ENCODE results near the gene HECTD1. TPM values are rescaled to one million over a fixed set of nuclear protein-coding genes. Genes with fewer than 3 reads are reported as not detected.
A peak's percentile ranks its signal among the peaks of the same experiment; 100 is the strongest.
"Not testable (repeated sequence)": the region's sequence is repeated elsewhere in the genome, so short reads cannot be mapped to it uniquely, and the experiment has no call there.

Gene HECTD1
- total RNA-seq, 1 donor from 2014 or later = 114 TPM

- H3K4me3 Mint-ChIP-seq (ENCODE audit: low read depth) = no peak overlapping the region
- DNase-seq (ENCODE audit: low spot score) = no peak
- intact Hi-C loops (cut with micrococcal nuclease) = loop anchor here (2.0 to 10.0 kb wide), 2 partner anchors 360 to 646 kb away; partner anchors contain the start of genes G2E3 and NUBPL
- peaks cover 72% of the 10 kb centered on the region for H3K36me3 Mint-ChIP-seq (ENCODE audit: low read depth)
- H3K27ac Mint-ChIP-seq = no peak overlapping the region
- peaks cover 39% of the 10 kb centered on the region for H3K4me1 Mint-ChIP-seq (ENCODE audit: low read depth)
- no peaks in the 10 kb centered on the region for H3K27me3 Mint-ChIP-seq (ENCODE audit: low read depth)
- H3K9me3 Mint-ChIP-seq = no peaks in the 10 kb centered on the region
Measured at GRCh38 chr14:31201111-31201510, 6.5 kb downstream of the HECTD1 start.

GRCh38 chr14:31200702-31200990 lies 6.9 kb downstream of the HECTD1 start:
- H3K27ac Mint-ChIP-seq = no peak overlapping the region
- DNase-seq (ENCODE audit: low spot score) = no peak
- peaks cover 68% of the 10 kb centered on the region for H3K36me3 Mint-ChIP-seq (ENCODE audit: low read depth)
- no peak overlapping the region for H3K4me3 Mint-ChIP-seq (ENCODE audit: low read depth)
- no peaks in the 10 kb centered on the region for H3K9me3 Mint-ChIP-seq
- intact Hi-C loops (cut with micrococcal nuclease) = loop anchor here (2.0 to 10.0 kb wide), 2 partner anchors 360 to 646 kb away; partner anchors contain the start of genes G2E3 and NUBPL
- H3K4me1 Mint-ChIP-seq (ENCODE audit: low read depth) = peaks cover 35% of the 10 kb centered on the region
- H3K27me3 Mint-ChIP-seq (ENCODE audit: low read depth) = no peaks in the 10 kb centered on the region

- H3K4me3 Mint-ChIP-seq (ENCODE audit: low read depth) = no peak overlapping the region
- no peaks in the 10 kb centered on the region for H3K9me3 Mint-ChIP-seq
- peaks cover 34% of the 10 kb centered on the region for H3K4me1 Mint-ChIP-seq (ENCODE audit: low read depth)
- peaks cover 54% of the 10 kb centered on the region for H3K36me3 Mint-ChIP-seq (ENCODE audit: low read depth)
- DNase-seq (ENCODE audit: low spot score) = no peak
- H3K27me3 Mint-ChIP-seq (ENCODE audit: low read depth) = no peaks in the 10 kb centered on the region
- H3K27ac Mint-ChIP-seq = peak overlapping the region; percentile 40
- intact Hi-C loops (cut with micrococcal nuclease) = loop anchor here (1.0 kb wide), 1 partner anchor 8 kb away; no protein-coding TSS in a partner anchor
Measured at GRCh38 chr14:31197671-31198070, 9.9 kb downstream of the HECTD1 start.

GRCh38 chr14:31196839-31197492 lies 10.6 kb downstream of the HECTD1 start:
- intact Hi-C loops (cut with micrococcal nuclease) = loop anchor here (1.0 kb wide), 1 partner anchor 8 kb away; no protein-coding TSS in a partner anchor
- H3K27me3 Mint-ChIP-seq (ENCODE audit: low read depth) = no peaks in the 10 kb centered on the region
- no peak overlapping the region for H3K4me3 Mint-ChIP-seq (ENCODE audit: low read depth)
- H3K9me3 Mint-ChIP-seq = no peaks in the 10 kb centered on the region
- H3K4me1 Mint-ChIP-seq (ENCODE audit: low read depth) = peaks cover 34% of the 10 kb centered on the region
- H3K36me3 Mint-ChIP-seq (ENCODE audit: low read depth) = peaks cover 55% of the 10 kb centered on the region
- H3K27ac Mint-ChIP-seq = peak overlapping the region; percentile 40
- no peak for DNase-seq (ENCODE audit: low spot score)

DNA sequence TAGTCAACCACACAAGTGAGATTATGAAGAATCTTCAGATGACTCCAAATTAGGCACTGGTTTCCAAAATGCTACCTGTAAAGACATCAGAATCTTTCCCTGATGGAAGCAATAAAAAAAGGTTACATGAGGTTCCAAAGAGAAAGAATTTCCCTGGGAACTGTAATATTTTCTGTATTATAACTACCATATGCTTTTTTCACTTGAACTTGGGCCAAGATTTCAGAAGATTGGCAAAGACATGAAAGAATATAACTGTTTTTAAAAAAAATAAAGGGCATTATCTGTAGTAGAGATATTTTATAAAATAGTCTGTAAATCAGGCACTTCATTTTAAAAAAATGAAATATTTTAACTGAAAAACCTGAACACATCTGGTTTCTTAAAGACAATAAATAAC lies 12.9 kb downstream of the HECTD1 start:
- peaks cover 64% of the 10 kb centered on the region for H3K36me3 Mint-ChIP-seq (ENCODE audit: low read depth)
- H3K4me3 Mint-ChIP-seq (ENCODE audit: low read depth) = no peak overlapping the region
- intact Hi-C loops (cut with micrococcal nuclease) = no loop called here
- no peaks in the 10 kb centered on the region for H3K9me3 Mint-ChIP-seq
- no peaks in the 10 kb centered on the region for H3K27me3 Mint-ChIP-seq (ENCODE audit: low read depth)
- H3K27ac Mint-ChIP-seq = no peak overlapping the region
- no peak for DNase-seq (ENCODE audit: low spot score)
- peaks cover 24% of the 10 kb centered on the region for H3K4me1 Mint-ChIP-seq (ENCODE audit: low read depth)

GRCh38 chr14:31194095-31194494 lies 13.5 kb downstream of the HECTD1 start:
- Mint-ChIP-seq H3K27ac (peak overlapping the region; percentile 44), H3K9me3 (no peaks in the 10 kb centered on the region), H3K36me3 (ENCODE audit: low read depth) (peaks cover 61% of the 10 kb centered on the region), H3K27me3 (ENCODE audit: low read depth) (no peaks in the 10 kb centered on the region), H3K4me1 (ENCODE audit: low read depth) (peaks cover 24% of the 10 kb centered on the region), H3K4me3 (ENCODE audit: low read depth) (no peak overlapping the region)
- intact Hi-C loops (cut with micrococcal nuclease) = no loop called here
- no peak for DNase-seq (ENCODE audit: low spot score)

GRCh38 chr14:31192544-31192943 lies 15.0 kb downstream of the HECTD1 start:
- H3K27me3 Mint-ChIP-seq (ENCODE audit: low read depth); H3K27ac Mint-ChIP-seq; intact Hi-C loops (cut with micrococcal nuclease); H3K4me3 Mint-ChIP-seq (ENCODE audit: low read depth); H3K9me3 Mint-ChIP-seq; DNase-seq (ENCODE audit: low spot score): not testable (repeated sequence)
- peaks cover 51% of the 10 kb centered on the region for H3K36me3 Mint-ChIP-seq (ENCODE audit: low read depth)
- H3K4me1 Mint-ChIP-seq (ENCODE audit: low read depth) = peaks cover 22% of the 10 kb centered on the region

- intact Hi-C loops (cut with micrococcal nuclease) = no loop called here
- no peak overlapping the region for H3K27ac Mint-ChIP-seq
- H3K9me3 Mint-ChIP-seq = no peaks in the 10 kb centered on the region
- peaks cover 46% of the 10 kb centered on the region for H3K36me3 Mint-ChIP-seq (ENCODE audit: low read depth)
- H3K4me1 Mint-ChIP-seq (ENCODE audit: low read depth) = peaks cover 17% of the 10 kb centered on the region
- no peak for DNase-seq (ENCODE audit: low spot score)
- no peak overlapping the region for H3K4me3 Mint-ChIP-seq (ENCODE audit: low read depth)
- H3K27me3 Mint-ChIP-seq (ENCODE audit: low read depth) = no peaks in the 10 kb centered on the region
Measured at GRCh38 chr14:31190717-31191263, 16.8 kb downstream of the HECTD1 start.

DNA sequence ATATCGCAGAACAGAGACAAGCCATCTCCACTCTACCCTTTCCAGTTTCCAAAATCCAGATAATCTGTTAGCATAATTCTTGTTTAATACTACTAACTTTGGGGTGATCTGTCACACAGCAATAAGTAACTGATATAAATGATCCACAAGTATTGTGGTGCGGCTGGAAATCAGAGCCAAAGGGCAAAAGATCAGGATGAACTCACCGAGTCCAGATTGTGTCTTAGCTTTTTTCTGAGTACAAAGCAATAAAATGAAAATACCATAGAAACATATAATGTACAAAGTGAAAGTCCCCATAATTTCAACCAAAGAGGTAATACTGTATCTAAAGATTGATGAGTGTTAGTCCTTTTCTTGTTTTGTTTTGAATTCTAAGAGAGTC lies 17.4 kb downstream of the HECTD1 start:
- Mint-ChIP-seq H3K9me3 (no peaks in the 10 kb centered on the region), H3K36me3 (ENCODE audit: low read depth) (peaks cover 49% of the 10 kb centered on the region), H3K27me3 (ENCODE audit: low read depth) (no peaks in the 10 kb centered on the region), H3K27ac (no peak overlapping the region), H3K4me3 (ENCODE audit: low read depth) (no peak overlapping the region), H3K4me1 (ENCODE audit: low read depth) (peaks cover 17% of the 10 kb centered on the region)
- intact Hi-C loops (cut with micrococcal nuclease) = no loop called here
- DNase-seq (ENCODE audit: low spot score) = no peak

- H3K4me3 Mint-ChIP-seq (ENCODE audit: low read depth) = no peak overlapping the region
- no peak overlapping the region for H3K27ac Mint-ChIP-seq
- H3K9me3 Mint-ChIP-seq = no peaks in the 10 kb centered on the region
- no peaks in the 10 kb centered on the region for H3K27me3 Mint-ChIP-seq (ENCODE audit: low read depth)
- DNase-seq (ENCODE audit: low spot score) = no peak
- intact Hi-C loops (cut with micrococcal nuclease) = no loop called here
- H3K36me3 Mint-ChIP-seq (ENCODE audit: low read depth) = peaks cover 51% of the 10 kb centered on the region
- peaks cover 12% of the 10 kb centered on the region for H3K4me1 Mint-ChIP-seq (ENCODE audit: low read depth)
Measured at GRCh38 chr14:31189346-31190218, 18.0 kb downstream of the HECTD1 start.

- peak overlapping the region; percentile 1 for H3K27ac Mint-ChIP-seq
- H3K4me1 Mint-ChIP-seq (ENCODE audit: low read depth) = peaks cover 9% of the 10 kb centered on the region
- no peak for DNase-seq (ENCODE audit: low spot score)
- intact Hi-C loops (cut with micrococcal nuclease) = no loop called here
- peaks cover 47% of the 10 kb centered on the region for H3K36me3 Mint-ChIP-seq (ENCODE audit: low read depth)
- H3K4me3 Mint-ChIP-seq (ENCODE audit: low read depth) = no peak overlapping the region
- H3K9me3 Mint-ChIP-seq = no peaks in the 10 kb centered on the region
- no peaks in the 10 kb centered on the region for H3K27me3 Mint-ChIP-seq (ENCODE audit: low read depth)
Measured at GRCh38 chr14:31188744-31189143, 18.8 kb downstream of the HECTD1 start.

DNA sequence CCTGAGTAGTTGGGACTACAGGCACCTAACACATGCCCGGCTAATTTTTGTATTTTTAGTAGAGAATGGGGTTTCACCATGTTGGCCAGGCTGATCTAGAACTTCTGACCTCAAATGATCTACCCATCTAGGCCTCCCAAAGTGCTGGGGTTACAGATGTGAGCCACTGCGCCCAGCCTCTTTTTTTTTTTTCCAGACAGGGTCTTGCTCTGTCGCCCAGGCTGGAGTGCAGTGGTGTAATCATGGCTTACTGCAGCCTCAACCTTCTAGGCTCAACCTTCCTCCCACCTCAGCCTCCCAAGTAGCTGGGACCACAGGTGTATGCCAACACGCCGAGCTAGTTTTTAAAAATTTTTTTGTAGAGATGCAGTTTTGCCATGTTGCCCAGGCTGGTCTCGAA lies 25.6 kb downstream of the HECTD1 start:
- H3K27ac Mint-ChIP-seq; DNase-seq (ENCODE audit: low spot score); H3K4me3 Mint-ChIP-seq (ENCODE audit: low read depth); H3K4me1 Mint-ChIP-seq (ENCODE audit: low read depth); H3K9me3 Mint-ChIP-seq; intact Hi-C loops (cut with micrococcal nuclease); H3K27me3 Mint-ChIP-seq (ENCODE audit: low read depth): not testable (repeated sequence)
- peaks cover 23% of the 10 kb centered on the region for H3K36me3 Mint-ChIP-seq (ENCODE audit: low read depth)

DNA sequence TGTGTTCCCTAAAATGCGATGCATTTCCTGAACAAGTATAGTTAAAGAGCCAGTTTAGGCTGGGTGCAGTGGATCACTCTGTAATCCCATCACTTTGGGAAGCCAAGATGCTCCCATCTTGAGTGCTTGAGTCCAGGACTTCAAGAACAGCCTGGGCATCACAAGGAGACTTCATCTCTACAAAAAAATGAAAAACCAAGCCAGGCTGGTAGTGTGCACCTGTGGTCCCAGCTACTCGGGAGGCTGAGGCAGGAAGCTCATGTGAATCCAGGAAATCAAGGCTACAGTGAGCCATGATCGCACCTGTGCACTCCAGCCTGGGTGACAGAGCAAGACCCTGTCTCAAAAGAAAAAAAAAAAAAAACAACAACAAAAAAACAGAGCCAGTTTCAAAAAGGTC lies 26.3 kb downstream of the HECTD1 start:
- H3K27ac Mint-ChIP-seq = no peak overlapping the region
- intact Hi-C loops (cut with micrococcal nuclease) = no loop called here
- H3K4me3 Mint-ChIP-seq (ENCODE audit: low read depth) = no peak overlapping the region
- peaks cover 26% of the 10 kb centered on the region for H3K36me3 Mint-ChIP-seq (ENCODE audit: low read depth)
- peaks cover 4% of the 10 kb centered on the region for H3K4me1 Mint-ChIP-seq (ENCODE audit: low read depth)
- H3K9me3 Mint-ChIP-seq = no peaks in the 10 kb centered on the region
- DNase-seq (ENCODE audit: low spot score) = no peak
- H3K27me3 Mint-ChIP-seq (ENCODE audit: low read depth) = no peaks in the 10 kb centered on the region
